Liver (tissue), 9 donors: ENCODE measurements around the gene FLT1. TPM values are rescaled to one million over a fixed set of nuclear protein-coding genes. Genes with fewer than 3 reads are reported as not detected.

Experiments used
- DNase-seq: peaks from one replicate; pipeline ENCODE4 v3.0.0-alpha.2; 2017; ENCODE audit warnings: low spot score
- H3K27ac ChIP-seq, 2 donors: one replicate each; pipeline ENCODE4 v1.7.0; 2013; ENCODE audit warnings: inconsistent platforms in 2 of 2, low read length in 2 of 2, control low read depth in 1 of 2, low read depth in 1 of 2, mild to moderate bottlenecking in 1 of 2
- H3K27me3 ChIP-seq, 4 donors: one replicate each; pipeline versions ENCODE4 v1.6.1 to v1.7.0; 2013; ENCODE audit warnings: low read length in 3 of 4, inconsistent platforms in 1 of 4, mild to moderate bottlenecking in 1 of 4, moderate library complexity in 1 of 4; ENCODE audit not compliant: control insufficient read depth in 4 of 4, insufficient read depth in 4 of 4
- H3K36me3 ChIP-seq, 4 donors: one replicate each; pipeline versions ENCODE4 v1.6.1 to v1.7.0; 2013; ENCODE audit warnings: low read length in 3 of 4, mild to moderate bottlenecking in 3 of 4, low read depth in 1 of 4, moderate library complexity in 1 of 4; ENCODE audit not compliant: control insufficient read depth in 4 of 4, insufficient read depth in 3 of 4
- H3K4me1 ChIP-seq, 4 donors: one replicate each; pipeline versions ENCODE4 v1.6.1 to v1.7.0; 2013; ENCODE audit warnings: low read length in 3 of 4, mild to moderate bottlenecking in 3 of 4, moderate library complexity in 1 of 4; ENCODE audit not compliant: control insufficient read depth in 4 of 4, insufficient read depth in 4 of 4
- H3K4me3 ChIP-seq, 3 donors: one replicate each; pipeline versions ENCODE4 v1.6.1 to v1.7.0; 2013; ENCODE audit warnings: low read length in 3 of 3, control low read depth in 1 of 3, low read depth in 1 of 3, mild to moderate bottlenecking in 1 of 3
- H3K9ac ChIP-seq, 2 donors: one replicate each; pipeline ENCODE4 v1.7.0; 2013; ENCODE audit warnings: low read length in 2 of 2, mild to moderate bottlenecking in 2 of 2, moderate library complexity in 2 of 2, control low read depth in 1 of 2, low read depth in 1 of 2
- H3K9me3 ChIP-seq, 4 donors: one replicate each; pipeline versions ENCODE4 v1.6.1 to v1.7.0; 2013; ENCODE audit warnings: low read length in 3 of 4; ENCODE audit not compliant: control insufficient read depth in 4 of 4
- EGR1 ChIP-seq, 2 donors: IDR thresholded peaks; 2 replicates each; pipeline ENCODE4 v1.6.1; 2016 to 2018; ENCODE audit warnings: antibody characterized with exemption in 2 of 2, low read depth in 2 of 2
- FOXA1 ChIP-seq: IDR thresholded peaks from 2 replicates; pipeline ENCODE4 v1.6.1; 2016; ENCODE audit warnings: antibody characterized with exemption
- FOXA2 ChIP-seq: IDR thresholded peaks from 2 replicates; pipeline ENCODE4 v1.6.1; 2016; ENCODE audit warnings: antibody characterized with exemption
- GABPA ChIP-seq, 2 donors: IDR thresholded peaks in 1 of 2; conservative IDR thresholded peaks in 1 of 2; 2 replicates each; pipeline ENCODE4 v1.6.1; 2016; ENCODE audit warnings: antibody characterized with exemption in 2 of 2, mild to moderate bottlenecking in 1 of 2, moderate library complexity in 1 of 2
- HNF4G ChIP-seq: IDR thresholded peaks from 2 replicates; pipeline ENCODE4 v1.6.1; 2016; ENCODE audit warnings: antibody characterized with exemption
- JUND ChIP-seq, 2 donors: IDR thresholded peaks; 2 replicates each; pipeline ENCODE4 v1.6.1; 2016; ENCODE audit warnings: antibody characterized with exemption in 2 of 2
- NR2F2 ChIP-seq: IDR thresholded peaks from 2 replicates; pipeline ENCODE4 v1.6.1; 2016; ENCODE audit warnings: antibody characterized with exemption
- RAD21 ChIP-seq, 2 donors: IDR thresholded peaks; 2 replicates each; pipeline ENCODE4 v1.6.1; 2016; ENCODE audit warnings: antibody characterized with exemption in 2 of 2, mild to moderate bottlenecking in 2 of 2
- RXRA ChIP-seq, 2 donors: IDR thresholded peaks; 2 replicates each; pipeline ENCODE4 v1.6.1; 2017 to 2018; ENCODE audit warnings: antibody characterized with exemption in 2 of 2, mild to moderate bottlenecking in 1 of 2
- SP1 ChIP-seq: IDR thresholded peaks from 2 replicates; pipeline ENCODE4 v1.6.1; 2018; ENCODE audit warnings: antibody characterized with exemption, mild to moderate bottlenecking
- TAF1 ChIP-seq: conservative IDR thresholded peaks from 2 replicates; pipeline ENCODE4 v1.6.1; 2016; ENCODE audit warnings: antibody characterized with exemption, mild to moderate bottlenecking
- YY1 ChIP-seq: IDR thresholded peaks from 2 replicates; pipeline ENCODE4 v1.6.1; 2016; ENCODE audit warnings: antibody characterized with exemption, mild to moderate bottlenecking
- WGBS: extraction: QIAGEN DNeasy Blood & Tissue Kit; methylation state at CpG from one replicate; pipeline ENCODE4 v1.1.7; 2013; 5-methylcytosine and 5-hydroxymethylcytosine counted together
- polyA plus RNA-seq, 2 donors: library from polyadenylated mRNA; stranded (reverse) in 1 of 2; unstranded in 1 of 2; fragments of 200-250 nt in 1 of 2; fragments of >200 nt in 1 of 2; fragmentation: Nextera tagmentation in 1 of 2; extraction: Ambion mirVana in 1 of 2; gene quantifications; one replicate each; pipeline versions ENCODE4 v1.2.1 to v1.2.3, GENCODE V29; 2013 to 2015
- total RNA-seq, 2 donors: library from RNA; depleted of rRNA; stranded (reverse); fragments of >200 nt; gene quantifications; one replicate each; pipeline ENCODE4 v1.2.3, GENCODE V29; 2014
- TF ChIP-seq, protein P1 (sequence below): IDR thresholded peaks from 2 replicates; pipeline ENCODE4 v1.6.1; 2016; ENCODE audit warnings: antibody characterized with exemption, mild to moderate bottlenecking
- TF ChIP-seq, protein P2 (sequence below): IDR thresholded peaks from 2 replicates; pipeline ENCODE4 v1.6.1; 2016; ENCODE audit warnings: antibody characterized with exemption
- TF ChIP-seq, protein P3 (sequence below): fragments of 150-350 bp; IDR thresholded peaks from 2 replicates; pipeline ENCODE4 v1.5.1; 2017; ENCODE audit warnings: improper control_type of control experiment, low read depth, low read length; ENCODE audit not compliant: missing input control
- TF ChIP-seq, protein P4 (sequence below): IDR thresholded peaks from 2 replicates; pipeline ENCODE4 v1.6.1; 2016; ENCODE audit warnings: antibody characterized with exemption
- TF ChIP-seq, protein P5 (sequence below): IDR thresholded peaks from 2 replicates; pipeline ENCODE4 v1.6.1; 2016; ENCODE audit warnings: antibody characterized with exemption
- donor health status: healthy.
- donor health status: healthy.
- donor health status: healthy.
- donor health status: healthy.
- donor health status: healthy.

FLT1 gene
- total and polyA plus RNA-seq, 4 donors = 4.1 to 19.7 (median 9.3) TPM

DNA sequence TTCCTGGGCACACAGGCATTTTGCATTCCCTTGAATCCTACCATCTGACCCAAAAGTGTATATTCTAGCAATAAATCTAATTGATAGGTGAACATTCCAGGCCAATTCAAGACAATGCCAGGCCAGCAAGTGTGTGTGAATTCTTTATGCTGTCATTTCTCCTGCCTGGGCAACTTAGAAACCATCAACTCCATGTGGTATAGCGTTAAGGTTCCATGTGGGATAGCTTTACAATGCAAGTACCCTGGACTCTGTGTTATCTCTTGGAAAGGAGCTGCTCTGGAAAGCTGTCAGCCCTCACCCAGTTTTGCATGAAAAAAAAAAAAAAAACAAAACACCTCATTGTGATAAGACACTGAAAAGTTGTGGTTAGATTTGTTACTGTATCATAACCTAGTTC lies 15.6 kb upstream of the FLT1 start:
- Histone ChIP-seq H3K4me3 (no peak overlapping the region), H3K9ac (no peak overlapping the region), H3K36me3 (no peaks in the 10 kb centered on the region), H3K27ac (no peak overlapping the region), H3K9me3 (peaks cover 0 to 1% (median 0%) of the 10 kb centered on the region in 4 donors), H3K4me1 (no peaks in the 10 kb centered on the region), H3K27me3 (no peaks in the 10 kb centered on the region)
- WGBS = 73% methylated on average over 1 of the region's 1 CpG
- no peak for DNase-seq
- TF ChIP-seq GABPA (IDR thresholded peaks at IDR 0.05 in 1 of 2, conservative IDR thresholded peaks at IDR 0.05 in 1 of 2) = no peak
- no peak for TF ChIP-seq NR2F2
- TF ChIP-seq HNF4G = no peak

DNA sequence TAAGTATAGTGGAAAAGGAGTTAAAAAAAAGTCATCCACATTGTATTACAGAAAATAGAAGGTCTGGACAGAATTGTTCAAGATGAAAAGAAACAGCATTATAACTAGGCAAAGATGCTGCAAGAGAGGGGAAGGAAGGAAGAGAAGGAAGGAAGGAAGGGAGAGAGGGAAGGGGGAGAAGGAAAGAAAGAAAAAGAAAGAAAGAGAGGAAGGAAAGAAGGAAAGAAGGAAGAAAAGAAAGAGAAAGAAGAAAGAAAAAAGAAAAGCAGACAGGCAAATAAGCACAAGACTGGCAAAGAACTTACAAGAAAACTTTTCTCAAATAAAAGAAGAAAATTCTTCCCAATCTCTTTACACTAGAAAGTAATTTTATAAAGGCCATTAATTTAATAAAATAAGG lies 15.1 kb upstream of the FLT1 start:
- Histone ChIP-seq H3K27ac (no peak overlapping the region), H3K27me3 (no peaks in the 10 kb centered on the region), H3K4me1 (no peaks in the 10 kb centered on the region), H3K9me3 (no peaks in the 10 kb centered on the region), H3K4me3 (no peak overlapping the region), H3K9ac (no peak overlapping the region), H3K36me3 (no peaks in the 10 kb centered on the region)
- DNase-seq = no peak
- TF ChIP-seq YY1 = no peak
- no peak for TF ChIP-seq GABPA (IDR thresholded peaks at IDR 0.05 in 1 of 2, conservative IDR thresholded peaks at IDR 0.05 in 1 of 2)
- TF ChIP-seq EGR1 (IDR thresholded peaks at IDR 0.05; ENCODE audit: low read depth in 2 of 2) = no peak
- TF ChIP-seq NR2F2 = no peak
- TF ChIP-seq, protein P1, sequence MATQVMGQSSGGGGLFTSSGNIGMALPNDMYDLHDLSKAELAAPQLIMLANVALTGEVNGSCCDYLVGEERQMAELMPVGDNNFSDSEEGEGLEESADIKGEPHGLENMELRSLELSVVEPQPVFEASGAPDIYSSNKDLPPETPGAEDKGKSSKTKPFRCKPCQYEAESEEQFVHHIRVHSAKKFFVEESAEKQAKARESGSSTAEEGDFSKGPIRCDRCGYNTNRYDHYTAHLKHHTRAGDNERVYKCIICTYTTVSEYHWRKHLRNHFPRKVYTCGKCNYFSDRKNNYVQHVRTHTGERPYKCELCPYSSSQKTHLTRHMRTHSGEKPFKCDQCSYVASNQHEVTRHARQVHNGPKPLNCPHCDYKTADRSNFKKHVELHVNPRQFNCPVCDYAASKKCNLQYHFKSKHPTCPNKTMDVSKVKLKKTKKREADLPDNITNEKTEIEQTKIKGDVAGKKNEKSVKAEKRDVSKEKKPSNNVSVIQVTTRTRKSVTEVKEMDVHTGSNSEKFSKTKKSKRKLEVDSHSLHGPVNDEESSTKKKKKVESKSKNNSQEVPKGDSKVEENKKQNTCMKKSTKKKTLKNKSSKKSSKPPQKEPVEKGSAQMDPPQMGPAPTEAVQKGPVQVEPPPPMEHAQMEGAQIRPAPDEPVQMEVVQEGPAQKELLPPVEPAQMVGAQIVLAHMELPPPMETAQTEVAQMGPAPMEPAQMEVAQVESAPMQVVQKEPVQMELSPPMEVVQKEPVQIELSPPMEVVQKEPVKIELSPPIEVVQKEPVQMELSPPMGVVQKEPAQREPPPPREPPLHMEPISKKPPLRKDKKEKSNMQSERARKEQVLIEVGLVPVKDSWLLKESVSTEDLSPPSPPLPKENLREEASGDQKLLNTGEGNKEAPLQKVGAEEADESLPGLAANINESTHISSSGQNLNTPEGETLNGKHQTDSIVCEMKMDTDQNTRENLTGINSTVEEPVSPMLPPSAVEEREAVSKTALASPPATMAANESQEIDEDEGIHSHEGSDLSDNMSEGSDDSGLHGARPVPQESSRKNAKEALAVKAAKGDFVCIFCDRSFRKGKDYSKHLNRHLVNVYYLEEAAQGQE = no peak
- TF ChIP-seq, protein P2, sequence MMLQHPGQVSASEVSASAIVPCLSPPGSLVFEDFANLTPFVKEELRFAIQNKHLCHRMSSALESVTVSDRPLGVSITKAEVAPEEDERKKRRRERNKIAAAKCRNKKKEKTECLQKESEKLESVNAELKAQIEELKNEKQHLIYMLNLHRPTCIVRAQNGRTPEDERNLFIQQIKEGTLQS = no peak
- TF ChIP-seq RAD21 (IDR thresholded peaks at IDR 0.05) = no peak
- TF ChIP-seq RXRA (IDR thresholded peaks at IDR 0.05) = no peak
- no peak for TF ChIP-seq FOXA1
- TF ChIP-seq TAF1 = no peak
- no peak for TF ChIP-seq JUND (IDR thresholded peaks at IDR 0.05)
- no peak for TF ChIP-seq SP1
- TF ChIP-seq, protein P3, sequence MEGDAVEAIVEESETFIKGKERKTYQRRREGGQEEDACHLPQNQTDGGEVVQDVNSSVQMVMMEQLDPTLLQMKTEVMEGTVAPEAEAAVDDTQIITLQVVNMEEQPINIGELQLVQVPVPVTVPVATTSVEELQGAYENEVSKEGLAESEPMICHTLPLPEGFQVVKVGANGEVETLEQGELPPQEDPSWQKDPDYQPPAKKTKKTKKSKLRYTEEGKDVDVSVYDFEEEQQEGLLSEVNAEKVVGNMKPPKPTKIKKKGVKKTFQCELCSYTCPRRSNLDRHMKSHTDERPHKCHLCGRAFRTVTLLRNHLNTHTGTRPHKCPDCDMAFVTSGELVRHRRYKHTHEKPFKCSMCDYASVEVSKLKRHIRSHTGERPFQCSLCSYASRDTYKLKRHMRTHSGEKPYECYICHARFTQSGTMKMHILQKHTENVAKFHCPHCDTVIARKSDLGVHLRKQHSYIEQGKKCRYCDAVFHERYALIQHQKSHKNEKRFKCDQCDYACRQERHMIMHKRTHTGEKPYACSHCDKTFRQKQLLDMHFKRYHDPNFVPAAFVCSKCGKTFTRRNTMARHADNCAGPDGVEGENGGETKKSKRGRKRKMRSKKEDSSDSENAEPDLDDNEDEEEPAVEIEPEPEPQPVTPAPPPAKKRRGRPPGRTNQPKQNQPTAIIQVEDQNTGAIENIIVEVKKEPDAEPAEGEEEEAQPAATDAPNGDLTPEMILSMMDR = no peak
- no peak for TF ChIP-seq FOXA2
- TF ChIP-seq, protein P4, sequence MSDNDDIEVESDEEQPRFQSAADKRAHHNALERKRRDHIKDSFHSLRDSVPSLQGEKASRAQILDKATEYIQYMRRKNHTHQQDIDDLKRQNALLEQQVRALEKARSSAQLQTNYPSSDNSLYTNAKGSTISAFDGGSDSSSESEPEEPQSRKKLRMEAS = no peak
- TF ChIP-seq, protein P5, sequence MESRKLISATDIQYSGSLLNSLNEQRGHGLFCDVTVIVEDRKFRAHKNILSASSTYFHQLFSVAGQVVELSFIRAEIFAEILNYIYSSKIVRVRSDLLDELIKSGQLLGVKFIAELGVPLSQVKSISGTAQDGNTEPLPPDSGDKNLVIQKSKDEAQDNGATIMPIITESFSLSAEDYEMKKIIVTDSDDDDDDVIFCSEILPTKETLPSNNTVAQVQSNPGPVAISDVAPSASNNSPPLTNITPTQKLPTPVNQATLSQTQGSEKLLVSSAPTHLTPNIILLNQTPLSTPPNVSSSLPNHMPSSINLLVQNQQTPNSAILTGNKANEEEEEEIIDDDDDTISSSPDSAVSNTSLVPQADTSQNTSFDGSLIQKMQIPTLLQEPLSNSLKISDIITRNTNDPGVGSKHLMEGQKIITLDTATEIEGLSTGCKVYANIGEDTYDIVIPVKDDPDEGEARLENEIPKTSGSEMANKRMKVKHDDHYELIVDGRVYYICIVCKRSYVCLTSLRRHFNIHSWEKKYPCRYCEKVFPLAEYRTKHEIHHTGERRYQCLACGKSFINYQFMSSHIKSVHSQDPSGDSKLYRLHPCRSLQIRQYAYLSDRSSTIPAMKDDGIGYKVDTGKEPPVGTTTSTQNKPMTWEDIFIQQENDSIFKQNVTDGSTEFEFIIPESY = no peak
